Bone marrow (tissue), 2 donors: ENCODE measurements around the gene EBF3.
"Not testable (repeated sequence)": the region's sequence is repeated elsewhere in the genome, so short reads cannot be mapped to it uniquely, and the experiment has no call there.

ENCODE experiments used
- DNase-seq, 2 donors: peaks; one replicate each; lab custom pipeline; 2025; lab: John Stamatoyannopoulos, UW

Gene EBF3

DNA sequence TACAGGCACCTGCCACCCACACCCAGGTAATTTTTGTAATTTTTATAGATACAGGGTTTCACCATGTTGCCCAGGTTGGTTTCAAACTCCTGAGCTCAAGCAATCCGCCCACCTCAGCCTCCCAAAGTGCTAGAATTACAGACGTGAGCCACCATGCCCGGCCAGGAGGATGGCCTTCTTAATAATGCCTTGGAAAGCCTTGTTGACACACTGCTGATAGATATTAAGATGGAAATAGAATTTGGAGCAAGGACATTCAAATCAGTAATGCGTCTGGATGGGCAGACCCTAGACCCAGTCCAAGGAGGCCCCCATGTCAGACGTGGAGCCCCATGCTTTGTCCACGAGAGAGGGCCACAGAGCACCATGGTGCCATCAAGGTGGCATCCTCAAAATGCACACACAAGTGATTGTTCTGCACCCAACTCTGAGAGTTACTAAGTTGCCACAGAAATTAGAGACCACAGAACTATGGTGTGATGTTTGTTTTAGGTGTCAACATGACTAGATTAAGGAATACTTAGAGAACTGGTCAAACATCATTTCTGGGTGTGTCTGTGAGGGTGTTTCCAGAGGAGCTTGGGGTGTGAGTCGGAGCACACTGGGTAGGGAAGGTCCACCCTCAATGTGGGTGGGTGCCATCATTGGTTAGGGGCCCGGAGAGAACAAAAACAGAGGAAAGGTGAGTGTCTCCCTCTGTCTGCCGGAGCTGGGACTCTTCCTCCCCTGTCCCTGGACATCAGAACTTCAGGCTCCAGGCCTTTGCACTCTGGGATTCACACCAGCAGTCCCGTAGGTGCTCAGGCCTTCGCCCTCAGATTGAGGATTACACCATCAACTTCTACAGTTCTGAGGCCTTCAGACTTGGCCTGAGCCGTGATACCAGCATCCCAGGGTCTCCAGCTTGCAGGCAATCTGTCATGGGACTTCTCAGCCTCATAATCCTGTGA lies 34.5 kb downstream of the EBF3 start:
- no peak for DNase-seq

GRCh38 chr10:129927351-129928120 lies 36.5 kb downstream of the EBF3 start:
- DNase-seq, result no peak

DNA sequence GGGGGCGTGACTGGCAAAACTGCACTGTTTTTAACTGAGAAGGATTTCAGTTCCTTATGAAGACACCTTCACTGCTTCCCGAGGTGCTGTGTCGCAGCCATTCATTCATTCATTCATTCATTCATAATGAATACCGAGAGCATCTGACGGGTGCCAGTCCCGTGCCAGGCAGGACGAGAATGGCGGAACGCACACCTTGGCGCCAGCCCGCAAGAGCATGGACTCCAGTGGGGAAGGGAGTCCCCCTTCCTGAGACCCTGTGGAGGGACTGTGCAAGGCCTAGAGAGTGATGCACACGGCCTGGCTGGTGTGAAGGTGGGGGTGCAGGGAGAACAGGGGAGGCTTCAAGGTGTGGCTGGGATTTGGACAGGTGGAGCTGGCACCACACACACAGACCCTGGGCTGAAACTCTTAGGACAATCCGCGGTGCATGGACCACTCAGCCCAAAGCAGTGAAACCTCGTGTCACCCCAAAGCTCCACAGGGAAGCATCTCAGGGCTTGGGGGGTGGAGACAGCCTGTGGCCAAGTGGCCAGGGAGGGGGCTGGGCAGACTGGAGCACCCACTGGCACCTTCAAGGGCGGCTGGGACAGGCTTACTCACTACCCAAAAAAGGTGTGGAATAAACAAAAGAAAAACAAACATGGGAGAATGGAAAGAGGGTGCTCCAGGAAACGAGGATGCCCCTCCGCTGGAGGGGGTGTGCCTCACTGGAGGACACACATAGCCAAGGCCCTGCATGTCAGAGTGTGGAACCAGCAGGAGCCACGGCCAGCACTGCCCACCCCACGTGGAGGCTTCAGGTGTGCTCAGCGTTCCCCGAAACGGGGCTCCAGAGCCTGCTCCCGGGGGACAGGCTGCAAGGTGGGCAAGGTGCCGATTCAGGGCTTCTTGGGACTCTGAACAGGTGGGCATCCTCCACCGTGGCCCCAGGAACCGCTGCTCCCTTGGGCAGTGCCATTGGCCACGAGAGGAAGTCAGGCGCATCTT lies 37.7 kb downstream of the EBF3 start:
- DNase-seq, result no peak

DNA sequence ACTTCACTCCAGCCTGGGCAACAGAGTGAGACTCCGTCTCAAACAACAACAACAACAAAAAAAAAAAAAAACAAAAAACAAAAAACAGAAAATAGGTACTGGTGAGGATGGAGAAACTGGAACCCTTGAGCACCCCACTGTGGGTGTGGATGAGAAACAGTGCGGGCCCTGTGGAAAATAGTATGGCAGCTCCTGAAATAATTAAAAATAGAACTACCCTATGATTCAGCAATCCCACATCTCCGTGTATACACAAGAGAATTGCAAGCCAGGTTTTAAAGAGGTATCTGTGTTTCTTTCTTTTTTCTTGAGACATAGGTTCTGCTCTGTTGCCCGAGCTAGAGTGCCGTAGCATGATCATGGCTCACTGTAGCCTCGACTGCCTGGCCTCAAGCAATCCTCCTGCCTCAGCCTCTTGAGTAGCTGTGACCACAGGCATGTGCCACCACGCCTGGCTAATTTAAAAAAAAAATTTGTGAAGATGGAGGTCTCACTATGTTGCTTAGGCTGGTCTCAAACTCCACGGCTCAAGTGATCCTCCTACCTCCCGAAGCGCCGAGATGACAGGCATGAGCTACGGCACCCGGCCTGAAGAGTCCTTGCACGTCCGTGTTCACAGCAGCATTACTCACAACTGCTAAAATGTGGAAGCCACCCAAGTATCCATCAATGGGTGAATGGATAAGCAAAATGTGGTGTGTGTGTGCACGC lies 39.5 kb downstream of the EBF3 start:
- DNase-seq, result no peak

DNA sequence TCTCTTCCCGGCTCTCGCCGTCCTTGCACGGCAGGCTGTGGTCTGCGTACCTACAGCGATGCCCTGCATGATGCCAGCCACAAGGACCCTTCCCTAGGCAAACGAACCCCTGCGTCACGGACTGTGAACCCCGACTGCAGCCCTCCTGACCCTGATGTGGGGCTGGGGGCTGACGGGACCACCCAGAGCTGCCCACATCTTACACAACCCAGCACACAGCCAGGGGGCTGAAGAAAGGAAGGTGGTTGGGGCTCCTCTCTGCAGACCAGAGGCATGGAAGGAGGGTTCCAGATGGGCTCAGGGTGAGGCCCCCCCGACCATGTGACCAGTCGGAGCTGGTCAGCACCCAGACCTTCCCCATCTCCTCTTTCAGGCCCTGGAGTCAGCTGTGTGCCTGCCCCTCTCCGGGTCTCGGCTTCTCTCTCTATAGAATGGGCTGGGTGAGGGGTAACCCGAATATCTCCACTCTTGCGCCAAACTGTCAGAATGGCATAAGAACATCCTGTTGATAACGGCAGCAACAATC lies 41.4 kb downstream of the EBF3 start:
- no peak for DNase-seq

- no peak for DNase-seq
Measured at GRCh38 chr10:129921801-129922597, 42.1 kb downstream of the EBF3 start.

DNA sequence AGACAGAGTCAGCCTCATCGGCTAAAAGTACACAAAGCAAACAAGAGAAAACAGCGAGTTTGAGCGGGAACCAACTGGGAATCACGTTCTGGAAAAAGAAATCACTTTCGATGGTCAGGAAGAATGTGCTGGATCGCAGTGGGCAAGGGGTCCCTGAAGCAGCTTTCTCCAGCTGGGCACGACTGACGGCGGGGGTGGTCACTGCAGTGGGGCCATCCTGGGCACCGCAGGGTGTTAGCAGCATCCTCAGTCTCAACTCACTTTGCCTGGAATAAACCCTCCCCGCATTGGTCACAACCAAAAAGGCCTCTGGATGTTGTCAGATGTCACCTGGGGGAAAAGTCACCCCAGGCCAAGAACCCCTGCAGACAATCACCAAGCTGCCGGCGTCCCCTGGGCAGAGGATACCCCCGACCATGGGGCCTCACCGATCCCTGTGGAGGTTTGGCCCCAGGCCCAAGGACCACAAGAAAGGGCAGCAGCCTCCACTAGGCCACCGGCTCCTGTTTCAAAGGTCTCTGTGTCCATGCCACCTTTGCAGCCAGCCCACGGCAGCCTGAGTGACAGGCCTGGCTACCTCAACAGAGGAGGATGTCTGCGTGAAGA lies 42.9 kb downstream of the EBF3 start:
- DNase-seq, result no peak

GRCh38 chr10:129920187-129920586 lies 43.9 kb downstream of the EBF3 start:
- DNase-seq, result not testable (repeated sequence)

- DNase-seq, result no peak
Measured at GRCh38 chr10:129919358-129919757, 44.7 kb downstream of the EBF3 start.

DNA sequence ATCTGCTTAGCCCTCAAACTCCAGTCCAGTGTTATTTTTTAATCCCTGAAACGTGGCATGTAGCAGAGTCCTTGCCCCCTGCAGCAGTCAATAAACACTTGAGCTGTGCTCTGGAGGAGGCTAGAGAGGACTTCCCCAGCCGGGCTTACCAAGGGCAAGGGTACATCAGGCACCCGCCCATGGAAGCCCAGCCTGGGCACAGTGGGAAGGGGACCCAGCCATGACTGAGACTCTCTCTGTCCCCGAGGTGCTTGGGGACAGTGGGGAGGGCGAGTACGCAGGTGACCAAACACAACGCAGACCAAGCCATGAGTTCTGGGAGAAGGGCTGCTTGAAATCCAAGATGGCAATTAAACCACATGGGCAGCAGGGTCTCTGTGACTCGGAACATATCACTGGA lies 45.2 kb downstream of the EBF3 start:
- no peak for DNase-seq

- no peak for DNase-seq
Measured at GRCh38 chr10:129918401-129918800, 45.7 kb downstream of the EBF3 start.

GRCh38 chr10:129917936-129918335 lies 46.1 kb downstream of the EBF3 start:
- no peak for DNase-seq

- no peak for DNase-seq
Measured at GRCh38 chr10:129916506-129916995, 47.5 kb downstream of the EBF3 start.

- DNase-seq, result no peak
Measured at GRCh38 chr10:129915526-129916378, 48.3 kb downstream of the EBF3 start.

DNA sequence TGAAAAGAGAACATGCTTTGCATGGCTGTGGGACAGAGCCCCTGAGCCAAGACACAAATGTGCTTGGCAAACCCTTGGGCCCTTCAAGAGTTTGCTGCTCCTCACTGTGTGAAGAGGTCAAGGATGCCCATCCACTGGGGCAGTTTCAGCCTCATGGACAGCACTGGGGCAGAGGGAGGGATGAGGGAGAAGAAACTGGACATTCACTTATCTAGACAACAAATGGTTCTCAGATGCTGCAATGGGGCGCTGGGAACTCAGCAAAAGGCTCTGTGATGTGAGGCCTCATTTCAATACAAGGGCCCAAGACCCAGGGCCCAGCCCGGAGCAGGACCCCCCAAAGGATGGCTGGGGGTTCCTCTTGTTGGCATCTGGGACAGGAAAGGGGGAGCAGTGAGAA lies 49.1 kb downstream of the EBF3 start:
- DNase-seq, result no peak

- no peak for DNase-seq
Measured at GRCh38 chr10:129914153-129914855, 49.8 kb downstream of the EBF3 start.

DNA sequence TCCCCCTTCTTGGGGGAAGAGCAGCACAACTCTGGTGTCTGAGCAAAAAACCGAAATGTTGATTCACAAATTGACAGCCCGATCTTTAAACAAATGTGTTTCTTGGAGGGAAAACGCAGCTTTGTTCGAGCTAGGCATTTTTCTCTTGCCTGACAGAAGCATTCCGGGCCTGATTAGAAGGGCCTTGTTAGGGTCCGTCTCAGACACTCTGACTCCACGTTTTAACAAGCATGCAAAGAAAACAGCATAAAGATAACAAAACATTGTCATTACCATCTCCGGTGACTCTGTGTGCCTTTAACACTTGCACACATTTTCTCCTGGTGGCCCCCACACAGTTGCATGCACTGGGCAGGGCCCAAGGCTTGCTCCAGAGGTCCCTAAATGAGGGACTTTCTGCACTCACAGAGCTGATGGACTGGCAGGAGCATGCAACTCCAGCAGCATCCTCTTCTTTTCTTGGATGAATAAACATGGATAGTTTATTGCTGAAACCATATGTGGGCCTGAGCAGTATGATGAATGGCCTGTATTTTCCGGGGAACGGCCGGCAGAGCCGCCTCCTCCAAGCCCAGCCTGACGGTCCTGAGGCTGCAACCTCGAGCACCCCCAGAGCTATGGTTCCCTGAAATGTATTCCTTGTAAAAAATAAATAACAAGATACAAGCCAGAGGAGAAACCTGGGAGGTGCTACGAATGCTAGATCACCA lies 50.9 kb downstream of the EBF3 start:
- no peak for DNase-seq
